Kidney (tissue), 14 donors: ENCODE results near the gene LCN6. TPM values are rescaled to one million over a fixed set of nuclear protein-coding genes. Genes with fewer than 3 reads are reported as not detected.

ENCODE experiments used
- DNase-seq, 5 donors: peaks; one replicate each; pipeline ENCODE4 v3.0.0-alpha.2; 2013 to 2020
- FAIRE-seq: peaks from 2 replicates; lab custom pipeline; 2012; peaks lifted over from hg19 to GRCh38; lab: Jason Lieb, UNC
- H3K27ac ChIP-seq, 2 donors: one replicate each; pipeline ENCODE4 v1.7.0; 2013; ENCODE audit warnings: low read depth in 2 of 2, low read length in 2 of 2, inconsistent platforms in 1 of 2
- H3K27me3 ChIP-seq: one replicate; pipeline ENCODE4 v1.7.1; 2013; ENCODE audit warnings: low read length, inconsistent platforms; ENCODE audit not compliant: control insufficient read depth, insufficient read depth
- H3K36me3 ChIP-seq, 3 donors: one replicate each; pipeline versions ENCODE4 v1.7.0 to v1.7.1; 2013; ENCODE audit warnings: low read length in 3 of 3, control low read depth in 1 of 3, inconsistent platforms in 1 of 3; ENCODE audit not compliant: insufficient read depth in 3 of 3, control insufficient read depth in 2 of 3
- H3K4me1 ChIP-seq, 3 donors: one replicate each; pipeline versions ENCODE4 v1.7.0 to v1.7.1; 2013; ENCODE audit warnings: low read length in 3 of 3, inconsistent platforms in 1 of 3, low read depth in 1 of 3; ENCODE audit not compliant: control insufficient read depth in 2 of 3, insufficient read depth in 2 of 3
- H3K4me3 ChIP-seq, 3 donors: one replicate each; pipeline versions ENCODE4 v1.7.0 to v1.8.1; 2013; ENCODE audit warnings: low read length in 3 of 3, control low read depth in 1 of 3, inconsistent platforms in 1 of 3
- H3K9ac ChIP-seq, 3 donors: one replicate each; pipeline versions ENCODE4 v1.7.0 to v1.7.1; 2013; ENCODE audit warnings: low read length in 3 of 3, control low read depth in 1 of 3, inconsistent platforms in 1 of 3
- H3K9me3 ChIP-seq, 3 donors: one replicate each; pipeline versions ENCODE4 v1.7.0 to v1.7.1; 2013; ENCODE audit warnings: low read length in 3 of 3, control low read depth in 1 of 3, inconsistent platforms in 1 of 3; ENCODE audit not compliant: control insufficient read depth in 2 of 3, insufficient read depth in 1 of 3
- CTCF ChIP-seq: IDR thresholded peaks from 3 replicates; pipeline ENCODE4 v1.5.1; 2012; ENCODE audit warnings: mild to moderate bottlenecking, moderate library complexity, borderline replicate concordance; ENCODE audit not compliant: insufficient read depth; ENCODE audit errors: extremely low read depth
- intact Hi-C: fragments of 100-400 bp; cut with DNase I; formaldehyde crosslinking; loops from one replicate; pipeline ENCODE4 v1.11.1; 2022
- polyA plus RNA-seq: library from polyadenylated mRNA; stranded (reverse); fragments of 350-450 nt; fragmentation: Illumina TruSeq; extraction: RNeasy Lipid Tissue Mini Kit (QIAGEN cat#74804); gene quantifications from one replicate; pipeline ENCODE4 v1.2.3, GENCODE V29; 2014; ENCODE audit warnings: low read depth, low replicate concordance; ENCODE audit not compliant: insufficient read depth
- total RNA-seq: library from RNA; stranded (reverse); fragmentation: NEBNext Ultra II Directional; extraction: Animal tissue kit (Norgen Biotek cat#: 25700); gene quantifications from one replicate; pipeline ENCODE4 v1.2.1, GENCODE V29; 2021
- donor health status: control.
- donor health status: control.
- donor health status: control.
- donor health status: control.
- donor health status: control.
- donor health status: DM: yes; HTN: yes; CAD: no.
- donor health status: Normal renal cell carcinoma (clear cell type).

Gene LCN6
- total and polyA plus RNA-seq, 2 donors from 2014 or later = 16.0 TPM; not detected in 1

- DNase-seq (peak in 1 of 5 donors; percentile 58), FAIRE-seq (no peak)
- intact Hi-C loops = no loop called here
- Histone ChIP-seq H3K4me3 (no peak overlapping the region), H3K4me1 (peaks cover 0 to 20% (median 13%) of the 10 kb centered on the region in 3 donors), H3K9me3 (no peaks in the 10 kb centered on the region), H3K27ac (no peak overlapping the region), H3K36me3 (peaks cover 4 to 31% (median 14%) of the 10 kb centered on the region in 3 donors), H3K27me3 (no peaks in the 10 kb centered on the region), H3K9ac (no peak overlapping the region)
- no peak for TF ChIP-seq CTCF
Measured at GRCh38 chr9:136721339-136722092, 26.8 kb downstream of the LCN6 start.

DNA sequence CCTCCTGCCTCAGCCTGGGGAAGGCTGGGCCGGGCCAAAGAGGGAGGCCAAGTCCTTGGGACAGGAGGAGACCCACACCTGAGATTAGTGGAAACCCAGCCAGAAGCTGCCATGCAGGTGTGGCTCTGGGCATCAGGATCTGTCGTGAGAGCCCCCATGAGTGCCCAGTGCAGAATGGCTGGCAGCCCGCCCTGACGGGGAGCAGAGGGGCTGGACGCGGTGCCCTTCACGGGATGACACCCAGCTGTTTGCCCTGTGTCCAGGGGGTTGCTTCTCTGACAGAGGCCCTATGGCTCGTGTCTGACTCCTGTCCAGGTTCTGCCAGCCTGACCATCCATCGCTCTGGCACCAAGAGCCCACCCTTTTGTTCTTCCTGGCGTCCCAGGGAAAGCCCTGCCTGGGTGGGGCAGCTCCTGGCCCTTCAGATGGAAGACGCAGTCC lies 27.4 kb downstream of the LCN6 start:
- Histone ChIP-seq H3K36me3 (peaks cover 3 to 25% (median 11%) of the 10 kb centered on the region in 3 donors), H3K27ac (no peak overlapping the region), H3K27me3 (no peaks in the 10 kb centered on the region), H3K4me1 (peaks cover 0 to 14% (median 8%) of the 10 kb centered on the region in 3 donors), H3K4me3 (no peak overlapping the region), H3K9me3 (no peaks in the 10 kb centered on the region), H3K9ac (no peak overlapping the region)
- DNase-seq = no peak
- intact Hi-C loops = no loop called here
- no peak for FAIRE-seq
- TF ChIP-seq CTCF = no peak

DNA sequence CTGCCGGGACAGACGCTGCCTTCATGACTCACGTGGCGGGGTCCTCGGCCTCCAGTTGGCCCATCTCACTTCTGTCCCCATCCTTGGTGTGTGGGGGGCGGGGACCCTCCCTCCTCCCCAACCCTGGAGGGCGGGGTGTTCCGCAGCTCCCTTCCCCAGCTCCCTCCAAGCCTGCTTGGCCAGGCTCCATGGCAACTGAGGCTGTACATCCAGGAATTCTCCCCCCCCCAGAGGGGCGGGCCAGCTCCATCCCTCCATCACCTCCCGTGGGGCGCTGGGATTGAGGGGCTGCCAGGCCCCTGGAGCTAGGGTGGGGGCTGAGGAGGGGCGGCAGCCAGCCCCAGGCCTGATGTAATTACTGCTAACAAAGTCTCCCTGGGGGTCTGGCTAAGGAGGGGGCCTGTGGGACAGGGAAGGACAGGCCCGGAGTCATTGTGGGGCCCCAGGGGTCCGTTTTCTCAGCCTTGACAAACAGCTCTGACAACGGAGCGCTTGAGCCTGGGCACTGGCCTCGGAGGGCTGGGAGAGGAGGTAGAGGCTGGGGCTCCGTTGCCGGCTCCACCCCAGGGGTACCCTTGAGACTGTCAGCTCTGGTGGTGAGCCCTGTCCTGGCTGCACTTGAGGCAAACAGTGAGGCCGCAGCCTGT lies 28.0 kb downstream of the LCN6 start:
- TF ChIP-seq CTCF = no peak
- no peak overlapping the region for H3K4me3 ChIP-seq
- H3K27ac ChIP-seq = no peak overlapping the region
- peaks cover 0 to 12% (median 6%) of the 10 kb centered on the region in 3 donors for H3K4me1 ChIP-seq
- no peak overlapping the region for H3K9ac ChIP-seq
- peaks cover 0 to 20% (median 9%) of the 10 kb centered on the region in 3 donors for H3K36me3 ChIP-seq
- DNase-seq (peak in 3 of 5 donors; percentile 45 to 73 (median 71)), FAIRE-seq (no peak)
- intact Hi-C loops = no loop called here
- H3K27me3 ChIP-seq = no peaks in the 10 kb centered on the region
- H3K9me3 ChIP-seq = no peaks in the 10 kb centered on the region
